ENCODE data around the gene SP110. TPM values are rescaled to one million over a fixed set of nuclear protein-coding genes. Genes with fewer than 3 reads are reported as not detected.

Gene SP110
- total and polyA plus RNA-seq, 2 of the 4 experiments (the other 2 are of a cell fraction), result 9.3 to 10.2 TPM

GRCh38 chr2:230172156-230172555 lies 47.6 kb downstream of the SP110 start:
- no peak for ATAC-seq (ENCODE audit: low read depth)
- Histone ChIP-seq H4K5ac (ENCODE audit: low read depth, low read length) (no peak overlapping the region), H2BK20ac (ENCODE audit: low read depth, low read length) (no peak overlapping the region), H2BK15ac (ENCODE audit: low read depth, low read length) (no peak overlapping the region), H3K4me1 (ENCODE audit: control insufficient read depth, insufficient read depth, low read length) (no peaks in the 10 kb centered on the region), H2AFZ (replicated peaks; ENCODE audit: low read length, poor library complexity) (no peak overlapping the region), H4K20me1 (ENCODE audit: insufficient read depth, low read length) (no peaks in the 10 kb centered on the region), H3K79me1 (ENCODE audit: low read depth in 1 of 2, low read length in 2 of 2) (no peaks in the 10 kb centered on the region), H2BK5ac (ENCODE audit: low read depth, low read length, poor library complexity, severe bottlenecking) (no peak overlapping the region), H3K4me3 (ENCODE audit: insufficient read depth, low read depth, low read length) (no peak overlapping the region), H3K23ac (ENCODE audit: low read depth, low read length) (no peak overlapping the region), H3K36me3 (ENCODE audit: control insufficient read depth, insufficient read depth, low read length) (peaks cover 3% of the 10 kb centered on the region), H3K14ac (replicated peaks; ENCODE audit: low read depth, low read length) (no peak overlapping the region), H4K8ac (ENCODE audit: low read depth in 2 of 2, low read length in 2 of 2) (no peak overlapping the region), H3K9me3 (ENCODE audit: control insufficient read depth, insufficient read depth, low read length) (no peaks in the 10 kb centered on the region), H3K27ac (ENCODE audit: insufficient read depth, low read length) (no peak overlapping the region), H3K4ac (ENCODE audit: low read depth, low read length) (no peak overlapping the region), H3K18ac (ENCODE audit: low read depth, low read length) (no peak overlapping the region), H3K9ac (ENCODE audit: low read depth, low read length) (no peak overlapping the region), H2AK9ac (replicated peaks; ENCODE audit: low read depth, low read length, poor library complexity) (no peak overlapping the region), H4K91ac (ENCODE audit: insufficient read depth, low read depth, low read length) (no peak overlapping the region), H2BK120ac (ENCODE audit: low read depth, low read length) (no peak overlapping the region), H3K56ac (ENCODE audit: extremely low read depth, insufficient read depth, low read length) (no peak overlapping the region), H3K4me2 (ENCODE audit: low read depth, low read length) (no peak overlapping the region), H2AK5ac (ENCODE audit: low read depth, low read length) (no peak overlapping the region), H3K9me1 (ENCODE audit: insufficient read depth, low read length) (peaks cover 4% of the 10 kb centered on the region; the same call in 1 of the 2 replicates), H3K27me3 (ENCODE audit: control insufficient read depth, insufficient read depth, low read length) (no peaks in the 10 kb centered on the region)
- POLR2A ChIA-PET (ENCODE audit: unreplicated experiment), result interaction anchor here (0.7 kb wide), 1 partner anchor 83 kb away, joined by 4 read pairs; no protein-coding TSS in a partner anchor
- no peak for DNase-seq
- no TSS peak for BruUV-seq (replicated peaks)
- TF ChIP-seq SMC3 (IDR thresholded peaks at IDR 0.05; ENCODE audit: low read depth, low read length) (no peak), MXI1 (IDR thresholded peaks at IDR 0.05; ENCODE audit: borderline replicate concordance, low read depth, low read length) (no peak), RAD21 (IDR thresholded peaks at IDR 0.05; ENCODE audit: low read length) (no peak), BHLHE40 (IDR thresholded peaks at IDR 0.05; ENCODE audit: low read depth, low read length) (no peak), FOS (IDR thresholded peaks at IDR 0.05; ENCODE audit: low read depth, low read length) (no peak), NFE2L2 (IDR thresholded peaks at IDR 0.05; ENCODE audit: low read depth, low read length) (no peak), RCOR1 (IDR thresholded peaks at IDR 0.05; ENCODE audit: insufficient replicate concordance, low read length) (no peak), CTCF (conservative IDR thresholded peaks at IDR 0.05; ENCODE audit: low read depth, low read length) (no peak), RFX5 (IDR thresholded peaks at IDR 0.05; ENCODE audit: low read depth, low read length) (no peak), POLR2A (IDR thresholded peaks at IDR 0.05; ENCODE audit: low read depth, low read length) (no peak), ELK1 (IDR thresholded peaks at IDR 0.05; ENCODE audit: borderline replicate concordance, low read depth, low read length) (no peak), MAZ (IDR thresholded peaks at IDR 0.05; ENCODE audit: borderline replicate concordance, low read depth, low read length) (no peak), CHD1 (IDR thresholded peaks at IDR 0.05; ENCODE audit: low read depth, low read length) (no peak), CEBPB (IDR thresholded peaks at IDR 0.05; ENCODE audit: low read depth, low read length) (no peak), USF2 (IDR thresholded peaks at IDR 0.05; ENCODE audit: low read depth, low read length) (no peak), MAFK (IDR thresholded peaks at IDR 0.05; ENCODE audit: low read depth, low read length) (no peak)
- intact Hi-C loops (cut with micrococcal nuclease), result no loop called here
- WGBS, 2 experiments (ENCODE audit: extremely low coverage in 2 of 2, insufficient read length in 1 of 2), result 96% methylated on average over 4 of the region's 4 CpGs; no CpG with 5 or more reads in 1 of the 2 experiments
- in situ Hi-C loops (cut with MboI; ENCODE audit: low sequenced_read_pairs), result loop anchor here (25.0 kb wide), 1 partner anchor 360 kb away; no protein-coding TSS in a partner anchor
- dilution Hi-C loops (cut with HindIII; ENCODE audit: low sequenced_read_pairs, unreplicated experiment), result no loop called here
- CTCF ChIA-PET, result no interaction called here
